Esophagus muscularis mucosa (tissue), 4 donors: Measurements from ENCODE around the gene CTSZ.

Source experiments
- EP300 ChIP-seq: sonication (generic); formaldehyde crosslinking; IDR thresholded peaks from one replicate; pipeline ENCODE4 v1.6.1; 2017; ENCODE audit warnings: antibody characterized with exemption
- POLR2A ChIP-seq: fragments of 450-650 bp; IDR thresholded peaks from one replicate; pipeline ENCODE4 v1.6.1; 2017; ENCODE audit warnings: antibody characterized with exemption, moderate library complexity, mild to moderate bottlenecking, low read depth
- POLR2AphosphoS5 ChIP-seq, 2 donors: sonication (generic); formaldehyde crosslinking; IDR thresholded peaks; one replicate each; pipeline ENCODE4 v1.6.1; 2017; ENCODE audit warnings: antibody characterized with exemption in 2 of 2
- TF ChIP-seq, protein P1 (sequence below), 3 experiments: fragments of 200-600 bp in 2 of 3; fragments of 450-650 bp in 1 of 3; sonication (generic) in 2 of 3; IDR thresholded peaks; one replicate each; pipeline ENCODE4 v1.5.1; 2017 to 2019; ENCODE audit warnings: antibody characterized with exemption in 3 of 3, mild to moderate bottlenecking in 2 of 3, moderate library complexity in 1 of 3

DNA sequence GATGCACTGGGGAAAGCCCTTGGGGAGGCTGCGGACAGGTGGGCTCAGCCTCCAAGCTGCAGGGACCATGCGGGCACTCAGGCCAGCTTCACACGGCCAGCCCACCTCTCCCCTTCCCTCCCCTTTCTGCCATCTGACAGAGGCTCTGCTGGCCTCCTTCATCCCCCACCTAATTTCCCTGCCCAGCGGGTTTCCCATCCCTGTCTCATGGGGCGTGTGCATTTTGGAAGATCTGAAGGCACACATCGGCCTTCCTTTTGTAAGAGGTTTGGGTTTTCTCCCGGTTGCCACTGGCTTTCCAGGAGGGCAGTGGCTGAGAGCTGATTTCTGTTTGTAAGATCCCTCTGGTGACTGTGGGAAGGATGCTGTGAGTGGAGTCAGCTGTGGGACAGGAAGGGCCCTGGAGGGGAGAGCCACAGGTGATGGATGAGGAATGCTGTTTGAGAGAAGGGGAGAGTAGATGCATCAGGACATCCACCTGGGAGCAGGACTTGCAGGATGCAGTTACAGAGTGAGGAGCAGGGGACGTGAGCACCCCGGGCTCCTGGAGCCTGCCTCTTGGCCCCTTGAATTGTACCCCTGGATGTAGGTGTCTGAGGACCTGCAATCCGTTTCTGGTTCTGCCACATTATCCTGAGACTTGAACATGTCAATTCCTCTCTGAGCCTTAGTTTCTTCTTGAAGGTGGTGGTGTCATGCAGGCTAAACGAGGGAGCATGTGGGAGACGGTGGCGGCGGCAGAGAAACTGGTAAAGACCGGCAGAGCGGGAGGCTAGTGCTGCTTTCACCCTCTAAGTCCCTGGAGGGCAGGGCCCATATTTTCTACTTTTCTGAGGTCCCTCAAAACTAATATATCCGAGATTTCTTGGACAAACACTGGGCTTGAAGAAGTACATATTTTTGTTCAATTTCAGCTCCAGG is 6.2 kb upstream of the CTSZ start:
- TF ChIP-seq EP300 (no peak), POLR2A (no peak), POLR2AphosphoS5 (IDR thresholded peaks at IDR 0.05) (no peak)
- TF ChIP-seq, protein P1, sequence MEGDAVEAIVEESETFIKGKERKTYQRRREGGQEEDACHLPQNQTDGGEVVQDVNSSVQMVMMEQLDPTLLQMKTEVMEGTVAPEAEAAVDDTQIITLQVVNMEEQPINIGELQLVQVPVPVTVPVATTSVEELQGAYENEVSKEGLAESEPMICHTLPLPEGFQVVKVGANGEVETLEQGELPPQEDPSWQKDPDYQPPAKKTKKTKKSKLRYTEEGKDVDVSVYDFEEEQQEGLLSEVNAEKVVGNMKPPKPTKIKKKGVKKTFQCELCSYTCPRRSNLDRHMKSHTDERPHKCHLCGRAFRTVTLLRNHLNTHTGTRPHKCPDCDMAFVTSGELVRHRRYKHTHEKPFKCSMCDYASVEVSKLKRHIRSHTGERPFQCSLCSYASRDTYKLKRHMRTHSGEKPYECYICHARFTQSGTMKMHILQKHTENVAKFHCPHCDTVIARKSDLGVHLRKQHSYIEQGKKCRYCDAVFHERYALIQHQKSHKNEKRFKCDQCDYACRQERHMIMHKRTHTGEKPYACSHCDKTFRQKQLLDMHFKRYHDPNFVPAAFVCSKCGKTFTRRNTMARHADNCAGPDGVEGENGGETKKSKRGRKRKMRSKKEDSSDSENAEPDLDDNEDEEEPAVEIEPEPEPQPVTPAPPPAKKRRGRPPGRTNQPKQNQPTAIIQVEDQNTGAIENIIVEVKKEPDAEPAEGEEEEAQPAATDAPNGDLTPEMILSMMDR (IDR thresholded peaks at IDR 0.05) = no peak
